LNCaP clone FGC (cell line): ENCODE results near the gene HSDL1.

ENCODE experiments used
- DNase-seq: peaks from one replicate; pipeline ENCODE4 v3.0.0-alpha.2; 2011; ENCODE audit warnings: low read depth
- H3K4me3 ChIP-seq: 2 replicates; pipeline ENCODE4 v1.5.1; 2011; ENCODE audit warnings: mild to moderate bottlenecking, low read depth, low read length, control low read depth
- CTCF ChIP-seq: IDR thresholded peaks from 2 replicates; pipeline ENCODE4 v1.5.1; 2012; ENCODE audit warnings: mild to moderate bottlenecking; ENCODE audit not compliant: control insufficient read depth, insufficient read depth; ENCODE audit errors: extremely low read depth

HSDL1 gene

DNA sequence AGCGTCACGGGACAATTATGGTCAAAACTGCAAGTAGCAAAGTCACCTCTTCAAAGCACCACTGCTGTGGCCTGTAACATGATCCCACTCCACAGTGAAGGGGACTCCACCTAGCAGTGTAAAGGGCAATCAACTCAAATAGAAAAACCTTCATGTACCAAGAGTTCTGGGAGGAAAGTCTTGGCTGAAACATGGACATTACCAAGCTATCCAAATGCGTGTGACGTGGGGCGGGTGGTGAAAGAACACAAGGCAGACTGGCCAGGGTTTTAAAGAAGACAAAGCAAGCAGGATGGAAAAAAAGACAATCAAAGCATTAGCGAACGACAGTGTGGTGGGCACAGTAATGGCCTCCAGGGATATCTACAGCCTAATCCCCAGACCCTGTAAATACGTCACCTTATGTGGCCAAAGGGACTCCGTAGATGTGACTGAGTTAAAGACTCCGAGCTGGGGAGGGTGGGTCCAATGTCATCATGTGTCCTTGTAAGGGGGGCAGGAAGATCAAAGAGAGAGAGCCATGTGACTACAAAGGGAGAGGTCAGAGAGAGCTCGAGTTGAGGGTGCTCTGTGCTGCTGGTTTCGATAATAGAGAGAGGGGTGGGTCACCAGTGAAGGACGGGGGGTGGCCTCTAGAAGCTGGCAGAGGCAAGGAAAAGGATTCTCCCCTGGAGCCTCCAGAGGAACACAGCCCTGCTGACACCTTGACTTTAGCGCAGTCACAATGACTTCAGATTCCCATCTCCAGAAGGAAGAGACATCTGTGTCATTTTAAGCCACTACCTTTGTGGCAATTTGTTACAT is 6.0 kb downstream of the HSDL1 start:
- no peak for TF ChIP-seq CTCF
- no peak for DNase-seq
- no peak overlapping the region for H3K4me3 ChIP-seq

GRCh38 chr16:84138500-84138823 is 6.5 kb downstream of the HSDL1 start:
- TF ChIP-seq CTCF, result no peak
- no peak overlapping the region for H3K4me3 ChIP-seq
- DNase-seq, result no peak

DNA sequence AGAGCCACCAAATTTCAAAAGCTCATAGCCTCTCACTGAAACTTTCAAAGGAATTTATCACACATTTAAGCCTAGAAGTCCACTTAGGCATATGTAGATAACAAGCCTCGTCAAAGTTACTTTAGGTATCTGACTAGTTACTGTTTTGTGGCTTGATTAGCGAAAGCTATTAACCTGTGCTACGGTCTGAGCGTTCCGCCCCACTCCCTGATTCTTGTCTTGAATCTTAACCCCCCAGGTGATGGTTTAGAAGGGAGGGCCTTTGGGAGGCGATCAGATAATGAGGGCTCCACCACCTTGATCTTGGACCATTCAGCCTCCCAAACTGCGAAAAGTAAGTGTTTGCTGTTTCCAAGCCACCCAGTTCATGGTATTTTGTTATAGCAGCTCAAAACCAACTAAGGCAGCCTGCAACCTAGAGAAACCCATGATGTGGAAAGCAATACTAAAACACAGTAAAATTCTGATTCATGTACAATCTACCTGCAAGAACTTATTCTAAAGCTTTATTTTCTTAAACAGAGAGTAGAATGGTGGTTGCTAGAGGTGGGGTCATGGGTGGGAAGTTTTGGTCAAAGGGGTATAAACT is 7.1 kb downstream of the HSDL1 start:
- H3K4me3 ChIP-seq, result no peak overlapping the region
- no peak for DNase-seq
- TF ChIP-seq CTCF, result no peak

DNA sequence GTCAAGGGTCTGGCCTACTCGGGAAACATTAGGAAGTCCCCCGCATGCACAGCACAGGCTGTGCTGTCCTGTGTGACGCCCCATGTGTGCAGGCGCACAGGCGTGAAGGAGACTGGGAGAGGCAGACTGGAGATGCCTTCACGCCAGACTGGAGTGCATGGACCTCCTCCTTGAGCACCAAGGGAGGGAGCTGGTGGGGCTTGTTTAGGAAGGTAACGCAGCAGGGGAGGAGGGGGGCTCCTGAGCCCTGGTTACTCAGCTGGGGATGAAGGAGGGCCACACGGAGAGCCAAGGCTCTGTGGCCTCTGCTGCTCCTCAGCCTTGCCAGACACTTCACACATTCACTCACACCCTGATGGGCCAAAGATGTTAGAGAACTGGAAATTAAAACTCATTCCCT is 7.7 kb downstream of the HSDL1 start:
- no peak for DNase-seq
- H3K4me3 ChIP-seq, result no peak overlapping the region
- no peak for TF ChIP-seq CTCF

GRCh38 chr16:84136331-84137125 is 8.4 kb downstream of the HSDL1 start:
- no peak overlapping the region for H3K4me3 ChIP-seq
- TF ChIP-seq CTCF, result no peak
- no peak for DNase-seq

GRCh38 chr16:84132527-84133285 is 12.3 kb downstream of the HSDL1 start:
- no peak for DNase-seq
- no peak for TF ChIP-seq CTCF
- no peak overlapping the region for H3K4me3 ChIP-seq
